HEK293T (cell line): ENCODE data around the gene TGFBR3.

Experiments used
- CTCF ChIA-PET: fragments of 350-600 bp; formaldehyde crosslinking; extraction: SDS; loops from one replicate; lab custom pipeline; 2021; ENCODE audit warnings: antibody characterized with exemption, inconsistent platforms; lab: Yijun Ruan, JAX
- POLR2A ChIA-PET: fragments of 350-600 bp; formaldehyde crosslinking; extraction: SDS; loops from one replicate; lab custom pipeline; 2020; ENCODE audit warnings: antibody characterized with exemption, inconsistent platforms; lab: Yijun Ruan, JAX
- DNase-seq: peaks from one replicate; pipeline ENCODE4 v3.0.0; 2012; ENCODE audit warnings: mixed read lengths; ENCODE audit errors: extremely low spot score
- ARNT ChIP-seq: fragments of 450-650 bp; IDR thresholded peaks from 2 replicates; pipeline ENCODE4 v1.6.1; 2017; ENCODE audit warnings: mild to moderate bottlenecking
- BHLHE40 ChIP-seq: fragments of 450-650 bp; IDR thresholded peaks from 2 replicates; pipeline ENCODE4 v1.6.1; 2016; ENCODE audit warnings: mild to moderate bottlenecking, moderate library complexity, borderline replicate concordance
- CTBP1 ChIP-seq: fragments of 450-650 bp; IDR thresholded peaks from 2 replicates; pipeline ENCODE4 v1.6.1; 2016; ENCODE audit warnings: borderline replicate concordance
- ELF4 ChIP-seq: fragments of 450-650 bp; IDR thresholded peaks from 2 replicates; pipeline ENCODE4 v1.6.1; 2017; ENCODE audit warnings: antibody characterized with exemption
- FOXA1 ChIP-seq: fragments of 450-650 bp; IDR thresholded peaks from 2 replicates; pipeline ENCODE4 v1.6.1; 2016; ENCODE audit warnings: mild to moderate bottlenecking
- FOXK2 ChIP-seq: fragments of 450-650 bp; IDR thresholded peaks from 2 replicates; pipeline ENCODE4 v1.6.1; 2016; ENCODE audit warnings: mild to moderate bottlenecking
- FOXM1 ChIP-seq: fragments of 450-650 bp; IDR thresholded peaks from 2 replicates; pipeline ENCODE4 v1.6.1; 2017; ENCODE audit warnings: mild to moderate bottlenecking, borderline replicate concordance
- HDGF ChIP-seq: fragments of 450-650 bp; IDR thresholded peaks from 2 replicates; pipeline ENCODE4 v1.6.1; 2017; ENCODE audit warnings: antibody characterized with exemption, borderline replicate concordance
- L3MBTL2 ChIP-seq: fragments of 450-650 bp; conservative IDR thresholded peaks from 2 replicates; pipeline ENCODE4 v1.6.1; 2016; ENCODE audit warnings: mild to moderate bottlenecking
- LEF1 ChIP-seq: fragments of 450-650 bp; IDR thresholded peaks from 2 replicates; pipeline ENCODE4 v1.6.1; 2017; ENCODE audit warnings: mild to moderate bottlenecking, borderline replicate concordance
- NFRKB ChIP-seq: fragments of 450-650 bp; IDR thresholded peaks from 2 replicates; pipeline ENCODE4 v1.6.1; 2016; ENCODE audit warnings: mild to moderate bottlenecking, moderate library complexity
- SP1 ChIP-seq: fragments of 450-650 bp; IDR thresholded peaks from 2 replicates; pipeline ENCODE4 v1.6.1; 2017
- SUZ12 ChIP-seq: fragments of 450-650 bp; IDR thresholded peaks from 2 replicates; pipeline ENCODE4 v1.6.1; 2016; ENCODE audit warnings: mild to moderate bottlenecking
- TARDBP ChIP-seq: fragments of 450-650 bp; IDR thresholded peaks from 2 replicates; pipeline ENCODE4 v1.6.1; 2016
- ZNF384 ChIP-seq: fragments of 450-650 bp; IDR thresholded peaks from 2 replicates; pipeline ENCODE4 v1.6.1; 2016
- TF ChIP-seq, protein P1 (sequence below): fragments of 450-650 bp; IDR thresholded peaks from 2 replicates; pipeline ENCODE4 v1.6.1; 2016

The TGFBR3 gene

GRCh38 chr1:91696321-91696720, 189.6 kb downstream of the TGFBR3 start:
- CTCF ChIA-PET, result no interaction called here
- no peak for DNase-seq
- TF ChIP-seq LEF1 (no peak), L3MBTL2 (no peak), CTBP1 (no peak), FOXM1 (no peak), BHLHE40 (no peak), TARDBP (no peak), SUZ12 (no peak), FOXA1 (no peak), FOXK2 (no peak), ELF4 (no peak), NFRKB (no peak), ZNF384 (no peak), ARNT (no peak), HDGF (no peak), SP1 (no peak)
- TF ChIP-seq, protein P1, sequence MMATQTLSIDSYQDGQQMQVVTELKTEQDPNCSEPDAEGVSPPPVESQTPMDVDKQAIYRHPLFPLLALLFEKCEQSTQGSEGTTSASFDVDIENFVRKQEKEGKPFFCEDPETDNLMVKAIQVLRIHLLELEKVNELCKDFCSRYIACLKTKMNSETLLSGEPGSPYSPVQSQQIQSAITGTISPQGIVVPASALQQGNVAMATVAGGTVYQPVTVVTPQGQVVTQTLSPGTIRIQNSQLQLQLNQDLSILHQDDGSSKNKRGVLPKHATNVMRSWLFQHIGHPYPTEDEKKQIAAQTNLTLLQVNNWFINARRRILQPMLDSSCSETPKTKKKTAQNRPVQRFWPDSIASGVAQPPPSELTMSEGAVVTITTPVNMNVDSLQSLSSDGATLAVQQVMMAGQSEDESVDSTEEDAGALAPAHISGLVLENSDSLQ, result no peak
- POLR2A ChIA-PET, result no interaction called here

- DNase-seq, result no peak
- no peak for TF ChIP-seq L3MBTL2
- no peak for TF ChIP-seq SP1
- TF ChIP-seq, protein P1, result no peak
- no peak for TF ChIP-seq TARDBP
- ChIA-PET POLR2A (no interaction called here), CTCF (no interaction called here)
Observed at GRCh38 chr1:91693557-91693956, 192.4 kb downstream of the TGFBR3 start.

GRCh38 chr1:91691525-91691924, 194.4 kb downstream of the TGFBR3 start:
- ChIA-PET CTCF (no interaction called here), POLR2A (no interaction called here)
- TF ChIP-seq BHLHE40, result no peak
- no peak for TF ChIP-seq SP1
- TF ChIP-seq FOXM1, result no peak
- no peak for TF ChIP-seq LEF1
- TF ChIP-seq FOXA1, result no peak
- no peak for TF ChIP-seq FOXK2
- TF ChIP-seq, protein P1, result no peak
- TF ChIP-seq HDGF, result no peak
- TF ChIP-seq L3MBTL2, result no peak
- no peak for TF ChIP-seq TARDBP
- TF ChIP-seq ELF4, result no peak
- no peak for TF ChIP-seq ZNF384
- no peak for TF ChIP-seq SUZ12
- no peak for TF ChIP-seq ARNT
- no peak for TF ChIP-seq NFRKB
- no peak for TF ChIP-seq CTBP1
- DNase-seq, result no peak

- no peak for DNase-seq
Observed at GRCh38 chr1:91689641-91690481, 196.1 kb downstream of the TGFBR3 start.

DNA sequence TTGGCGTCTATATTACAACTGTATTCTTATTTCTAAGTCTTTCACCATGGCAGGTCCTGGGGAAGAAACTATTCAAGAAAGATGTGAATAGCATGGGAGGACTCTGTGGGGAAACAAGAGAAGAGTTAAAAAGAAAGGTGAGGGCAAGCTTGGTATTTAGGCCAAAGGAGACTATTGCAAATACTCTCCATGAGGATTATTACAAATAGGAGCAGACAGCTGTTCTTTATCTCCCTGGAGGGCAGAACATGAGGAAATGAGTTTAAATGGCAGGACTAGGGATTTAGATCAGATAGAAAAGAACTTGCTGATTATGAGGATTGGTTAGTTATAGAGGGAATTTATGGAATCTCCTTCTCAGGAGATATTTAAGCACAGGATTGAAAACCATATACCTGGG, 198.5 kb downstream of the TGFBR3 start:
- ChIA-PET CTCF (no interaction called here), POLR2A (no interaction called here)
- no peak for TF ChIP-seq ARNT
- no peak for TF ChIP-seq LEF1
- TF ChIP-seq SUZ12, result no peak
- no peak for TF ChIP-seq ELF4
- TF ChIP-seq HDGF, result no peak
- no peak for TF ChIP-seq FOXA1
- TF ChIP-seq FOXK2, result no peak
- no peak for TF ChIP-seq TARDBP
- TF ChIP-seq FOXM1, result no peak
- no peak for TF ChIP-seq L3MBTL2
- TF ChIP-seq ZNF384, result no peak
- TF ChIP-seq, protein P1, result no peak
- TF ChIP-seq BHLHE40, result no peak
- TF ChIP-seq CTBP1, result no peak
- no peak for DNase-seq

More at GRCh38 chr1:91689641-91690481, 196.1 kb downstream of the TGFBR3 start:
- no peak for TF ChIP-seq SUZ12
- no peak for TF ChIP-seq FOXK2
- peak; percentile 31; the same call in 1 of the 2 replicates for TF ChIP-seq ZNF384
- ChIA-PET POLR2A (no interaction called here), CTCF (no interaction called here)

DNA sequence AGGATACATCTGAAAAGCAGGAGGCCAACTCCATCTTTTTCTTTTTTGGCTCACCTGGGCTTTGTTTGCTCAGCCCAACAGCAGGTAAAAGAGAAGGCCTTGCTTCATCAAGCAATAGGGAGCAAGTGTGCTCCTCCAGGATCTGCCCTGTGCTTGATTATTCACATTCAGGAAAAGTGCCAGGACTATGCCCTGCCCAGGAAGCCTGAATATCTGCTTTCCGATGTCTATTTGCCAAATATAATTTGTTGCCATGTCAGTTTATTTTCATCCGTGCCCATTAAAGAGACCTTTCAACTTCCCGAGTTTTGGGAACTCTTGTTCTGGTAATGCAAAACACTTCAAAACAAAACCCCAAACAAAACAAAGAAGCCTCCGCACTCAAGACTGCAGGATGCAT, 200.0 kb downstream of the TGFBR3 start:
- CTCF ChIA-PET, result no interaction called here
- POLR2A ChIA-PET, result no interaction called here

More for the DNA sequence above, 200.0 kb downstream of the TGFBR3 start:
- no peak for TF ChIP-seq SUZ12
- no peak for TF ChIP-seq FOXK2
- no peak for TF ChIP-seq BHLHE40
- no peak for TF ChIP-seq TARDBP
- no peak for TF ChIP-seq HDGF
- no peak for TF ChIP-seq FOXA1
- no peak for TF ChIP-seq CTBP1
- TF ChIP-seq ARNT, result no peak
- no peak for TF ChIP-seq L3MBTL2
- no peak for TF ChIP-seq FOXM1
- TF ChIP-seq SP1, result no peak
- no peak for TF ChIP-seq NFRKB
- TF ChIP-seq ZNF384, result no peak
- TF ChIP-seq, protein P1, result no peak
- TF ChIP-seq ELF4, result no peak
- no peak for DNase-seq
